HCT116 (cell line): ENCODE measurements around the gene RASGRF2. TPM values are rescaled to one million over a fixed set of nuclear protein-coding genes. Genes with fewer than 3 reads are reported as not detected.

Experiments used
- ATAC-seq: fragments of 200-7000 bp; cut with Tn5 transposase; 2 replicates; pipeline ENCODE4 v1.9.1; 2020; ENCODE audit warnings: mild to moderate bottlenecking, moderate library complexity
- BruUV-seq: library from RNA; stranded (reverse); fragments of 400-500 nt; replicated peaks from 2 replicates; lab custom pipeline; 2021; lab: Mats Ljungman, UMichigan
- CTCF ChIA-PET: fragments of 300-600 bp; sonication (Branson Sonifier 250); formaldehyde crosslinking; loops from one replicate; lab custom pipeline; 2021; ENCODE audit warnings: antibody characterized with exemption; lab: Charles Lee
- POLR2A ChIA-PET: fragments of 300-600, 350-600 bp; sonication (Branson Sonifier 250); formaldehyde crosslinking; loops from one replicate; lab custom pipeline; 2021; ENCODE audit warnings: antibody characterized with exemption; lab: Charles Lee
- RAD21 ChIA-PET, 2 experiments: fragments of 300-600 bp; sonication (Branson Sonifier 250); formaldehyde crosslinking; loops; one replicate each; lab custom pipeline; 2023; ENCODE audit warnings: low total read pairs in 2 of 2; ENCODE audit not compliant: uncharacterized antibody in 2 of 2, unreplicated experiment in 2 of 2, low non-redundant PET in 1 of 2; lab: Charles Lee
- DNase-seq: peaks from one replicate; pipeline ENCODE4 v3.0.0-alpha.2; 2010; ENCODE audit warnings: low read depth, low spot score
- H2AFZ ChIP-seq: fragments of 200-600 bp; shearing (Covaris generic), sonication (generic); 2 replicates; pipeline ENCODE4 v1.6.1; 2017; ENCODE audit warnings: low read depth, mixed run types, mixed read lengths, antibody characterized with exemption, low read length; ENCODE audit not compliant: poor library complexity, severe bottlenecking
- H3K27ac ChIP-seq: 2 replicates; pipeline ENCODE4 v1.5.1; 2012; ENCODE audit warnings: low read depth, low read length
- H3K27me3 ChIP-seq: fragments of 200-600 bp; sonication (generic); 2 replicates; pipeline ENCODE4 v1.6.1; 2016; ENCODE audit warnings: mixed run types, low read length, mixed read lengths; ENCODE audit not compliant: insufficient read depth
- H3K36me3 ChIP-seq, 2 experiments: fragments of 200-500 bp in 1 of 2; fragments of 200-600 bp in 1 of 2; sonication (Bioruptor generic) in 1 of 2; sonication (generic) in 1 of 2; 2 replicates each; pipeline versions ENCODE4 v1.5.1 to v1.6.1; 2014 to 2016; ENCODE audit warnings: low read length in 2 of 2, inconsistent platforms in 1 of 2, mixed read lengths in 1 of 2, mixed run types in 1 of 2; ENCODE audit not compliant: insufficient read depth in 2 of 2, control insufficient read depth in 1 of 2
- H3K4me1 ChIP-seq, 2 experiments: fragments of 200-600 bp in 1 of 2; sonication (generic) in 1 of 2; 2 replicates each; pipeline versions ENCODE4 v1.5.1 to v1.6.1; 2012 to 2017; ENCODE audit warnings: low read length in 2 of 2, inconsistent platforms in 1 of 2, mild to moderate bottlenecking in 1 of 2, mixed read lengths in 1 of 2, mixed run types in 1 of 2, moderate library complexity in 1 of 2; ENCODE audit not compliant: insufficient read depth in 2 of 2, control insufficient read depth in 1 of 2
- H3K4me2 ChIP-seq: fragments of 200-600 bp; sonication (generic); 2 replicates; pipeline ENCODE4 v1.6.1; 2017; ENCODE audit warnings: mixed run types, low read length, mixed read lengths
- H3K4me3 ChIP-seq, 2 experiments: fragments of 200-600 bp in 1 of 2; sonication (generic) in 1 of 2; replicated peaks in 1 of 2; 2 replicates each; pipeline ENCODE4 v1.5.1; 2011 to 2016; ENCODE audit warnings: low read length in 2 of 2, control low read depth in 1 of 2, low read depth in 1 of 2, mild to moderate bottlenecking in 1 of 2, mixed read lengths in 1 of 2, mixed run types in 1 of 2
- H3K79me2 ChIP-seq: fragments of 200-600 bp; sonication (generic); 2 replicates; pipeline ENCODE4 v1.6.1; 2017; ENCODE audit warnings: mild to moderate bottlenecking, mixed run types, low read length, moderate library complexity, mixed read lengths; ENCODE audit not compliant: insufficient read depth
- H3K9ac ChIP-seq: fragments of 200-600 bp; sonication (generic); 2 replicates; pipeline ENCODE4 v1.6.1; 2016; ENCODE audit warnings: low read length, mixed read lengths
- H3K9me2 ChIP-seq: fragments of 200-600 bp; sonication (generic), shearing (Covaris generic); 2 replicates; pipeline ENCODE4 v1.6.1; 2017; ENCODE audit warnings: mixed run types, mild to moderate bottlenecking, moderate library complexity; ENCODE audit not compliant: insufficient read depth
- H3K9me3 ChIP-seq, 2 experiments: fragments of 200-500 bp in 1 of 2; fragments of 200-600 bp in 1 of 2; sonication (Bioruptor generic) in 1 of 2; sonication (generic) in 1 of 2; 2 replicates each; pipeline ENCODE4 v1.6.1; 2014 to 2017; ENCODE audit warnings: low read length in 2 of 2, mixed read lengths in 2 of 2, inconsistent platforms in 1 of 2, low read depth in 1 of 2, mild to moderate bottlenecking in 1 of 2, mixed run types in 1 of 2, moderate library complexity in 1 of 2; ENCODE audit not compliant: control insufficient read depth in 1 of 2, insufficient read depth in 1 of 2
- H4K20me1 ChIP-seq: fragments of 200-600 bp; sonication (generic), shearing (Covaris generic); 2 replicates; pipeline ENCODE4 v1.6.1; 2017; ENCODE audit warnings: mixed run types, mild to moderate bottlenecking, moderate library complexity; ENCODE audit not compliant: insufficient read depth
- CBX3 ChIP-seq: IDR thresholded peaks from 2 replicates; pipeline ENCODE4 v1.6.1; 2012; ENCODE audit warnings: low read depth
- CEBPB ChIP-seq: IDR thresholded peaks from 2 replicates; pipeline ENCODE4 v1.6.1; 2012; ENCODE audit warnings: low read depth
- EGR1 ChIP-seq: IDR thresholded peaks from 2 replicates; pipeline ENCODE4 v1.6.1; 2012; ENCODE audit warnings: low read depth
- ELF1 ChIP-seq: IDR thresholded peaks from 2 replicates; pipeline ENCODE4 v1.6.1; 2012; ENCODE audit warnings: low read depth, borderline replicate concordance
- EZH2 ChIP-seq: fragments of 200-600 bp; sonication (generic); IDR thresholded peaks from 2 replicates; pipeline ENCODE4 v1.6.1; 2017; ENCODE audit warnings: antibody characterized with exemption, mixed run types
- EZH2phosphoT487 ChIP-seq: fragments of 200-600 bp; IDR thresholded peaks from 2 replicates; pipeline ENCODE4 v1.6.1; 2018; ENCODE audit warnings: antibody characterized with exemption, borderline replicate concordance
- FOSL1 ChIP-seq: IDR thresholded peaks from 2 replicates; pipeline ENCODE4 v1.6.1; 2012; ENCODE audit warnings: low read depth
- JUND ChIP-seq: IDR thresholded peaks from 2 replicates; pipeline ENCODE4 v1.6.1; 2012
- POLR2AphosphoS5 ChIP-seq: IDR thresholded peaks from 2 replicates; pipeline ENCODE4 v1.6.1; 2011; ENCODE audit warnings: mild to moderate bottlenecking, low read depth, low read length, moderate library complexity
- RAD21 ChIP-seq: IDR thresholded peaks from 2 replicates; pipeline ENCODE4 v1.6.1; 2012; ENCODE audit warnings: low read depth, mild to moderate bottlenecking
- SIN3A ChIP-seq: IDR thresholded peaks from 2 replicates; pipeline ENCODE4 v1.6.1; 2012; ENCODE audit warnings: low read depth
- SP1 ChIP-seq: IDR thresholded peaks from 2 replicates; pipeline ENCODE4 v1.6.1; 2012; ENCODE audit warnings: low read depth
- SRF ChIP-seq: IDR thresholded peaks from 2 replicates; pipeline ENCODE4 v1.6.1; 2012; ENCODE audit warnings: low read depth
- TCF7L2 ChIP-seq: IDR thresholded peaks from 2 replicates; pipeline ENCODE4 v1.7.0; 2011; ENCODE audit warnings: borderline replicate concordance, inconsistent platforms; ENCODE audit not compliant: insufficient read depth, insufficient read length; ENCODE audit errors: extremely low read depth
- YY1 ChIP-seq: IDR thresholded peaks from 2 replicates; pipeline ENCODE4 v1.6.1; 2011; ENCODE audit warnings: low read length, low read depth, moderate library complexity, mild to moderate bottlenecking; ENCODE audit not compliant: insufficient replicate concordance; ENCODE audit errors: extremely low read depth
- ZFX ChIP-seq: fragments of 450-650 bp; IDR thresholded peaks from 2 replicates; pipeline ENCODE4 v1.6.1; 2017
- ZNF274 ChIP-seq: fragments of 200-500 bp; sonication (Bioruptor generic); IDR thresholded peaks from 2 replicates; pipeline ENCODE4 v1.6.1; 2014; ENCODE audit warnings: mild to moderate bottlenecking, low read depth, low read length, inconsistent platforms
- intact Hi-C: fragments of 100-400 bp; cut with micrococcal nuclease; formaldehyde crosslinking; loops from 2 replicates; pipeline ENCODE4 v1.10.0; 2022
- total RNA-seq: library from RNA; stranded (reverse); gene quantifications from one replicate; pipeline ENCODE4 v1.2.1, GENCODE V29; 2021; ENCODE audit not compliant: unreplicated experiment
- TF ChIP-seq, protein P1 (sequence below): IDR thresholded peaks from 2 replicates; pipeline ENCODE4 v1.6.1; 2012; ENCODE audit warnings: low read depth
- TF ChIP-seq, protein P2 (sequence below): IDR thresholded peaks from 2 replicates; pipeline ENCODE4 v1.6.1; 2012
- TF ChIP-seq, protein P3 (sequence below), 3 experiments: fragments of 200-600 bp in 1 of 3; sonication (generic) in 1 of 3; IDR thresholded peaks in 2 of 3; conservative IDR thresholded peaks in 1 of 3; 2 replicates each; pipeline ENCODE4 v1.5.1; 2012 to 2017; ENCODE audit warnings: low read depth in 2 of 3, low read length in 2 of 3, antibody characterized with exemption in 1 of 3, borderline replicate concordance in 1 of 3, control low read depth in 1 of 3, mild to moderate bottlenecking in 1 of 3, mixed read lengths in 1 of 3, mixed run types in 1 of 3, moderate library complexity in 1 of 3; ENCODE audit not compliant: insufficient read depth in 1 of 3

The RASGRF2 gene
- total RNA-seq, 1 experiment from 2014 or later = 0.05 TPM

DNA sequence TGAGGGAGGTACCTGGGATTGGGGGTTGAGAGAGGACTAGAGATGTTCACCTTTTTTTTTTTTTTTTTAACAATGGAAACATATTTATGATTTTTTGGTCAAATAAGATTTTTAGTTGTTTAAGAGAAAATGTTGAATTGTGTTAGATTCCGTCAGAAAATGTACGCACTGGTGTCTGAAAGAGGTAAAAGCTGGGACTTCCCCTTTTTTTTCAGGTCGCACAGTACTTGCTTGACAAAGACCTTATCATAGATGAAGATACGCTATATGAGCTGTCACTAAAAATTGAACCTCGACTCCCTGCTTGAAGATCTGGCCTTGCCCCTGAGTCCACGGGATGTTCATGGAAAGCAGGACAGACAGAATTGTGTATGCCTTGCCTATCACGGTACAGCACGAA is 265.3 kb downstream of the RASGRF2 start:
- intact Hi-C loops = no loop called here

More for the DNA sequence above, 265.3 kb downstream of the RASGRF2 start:
- POLR2A ChIA-PET = no interaction called here
- RAD21 ChIA-PET = no interaction called here
- Histone ChIP-seq H3K9ac (no peak overlapping the region), H3K9me2 (no peaks in the 10 kb centered on the region), H3K79me2 (no peaks in the 10 kb centered on the region)
- DNase-seq (no peak), ATAC-seq (no peak)
- no peak for TF ChIP-seq POLR2AphosphoS5
- TF ChIP-seq, protein P1, sequence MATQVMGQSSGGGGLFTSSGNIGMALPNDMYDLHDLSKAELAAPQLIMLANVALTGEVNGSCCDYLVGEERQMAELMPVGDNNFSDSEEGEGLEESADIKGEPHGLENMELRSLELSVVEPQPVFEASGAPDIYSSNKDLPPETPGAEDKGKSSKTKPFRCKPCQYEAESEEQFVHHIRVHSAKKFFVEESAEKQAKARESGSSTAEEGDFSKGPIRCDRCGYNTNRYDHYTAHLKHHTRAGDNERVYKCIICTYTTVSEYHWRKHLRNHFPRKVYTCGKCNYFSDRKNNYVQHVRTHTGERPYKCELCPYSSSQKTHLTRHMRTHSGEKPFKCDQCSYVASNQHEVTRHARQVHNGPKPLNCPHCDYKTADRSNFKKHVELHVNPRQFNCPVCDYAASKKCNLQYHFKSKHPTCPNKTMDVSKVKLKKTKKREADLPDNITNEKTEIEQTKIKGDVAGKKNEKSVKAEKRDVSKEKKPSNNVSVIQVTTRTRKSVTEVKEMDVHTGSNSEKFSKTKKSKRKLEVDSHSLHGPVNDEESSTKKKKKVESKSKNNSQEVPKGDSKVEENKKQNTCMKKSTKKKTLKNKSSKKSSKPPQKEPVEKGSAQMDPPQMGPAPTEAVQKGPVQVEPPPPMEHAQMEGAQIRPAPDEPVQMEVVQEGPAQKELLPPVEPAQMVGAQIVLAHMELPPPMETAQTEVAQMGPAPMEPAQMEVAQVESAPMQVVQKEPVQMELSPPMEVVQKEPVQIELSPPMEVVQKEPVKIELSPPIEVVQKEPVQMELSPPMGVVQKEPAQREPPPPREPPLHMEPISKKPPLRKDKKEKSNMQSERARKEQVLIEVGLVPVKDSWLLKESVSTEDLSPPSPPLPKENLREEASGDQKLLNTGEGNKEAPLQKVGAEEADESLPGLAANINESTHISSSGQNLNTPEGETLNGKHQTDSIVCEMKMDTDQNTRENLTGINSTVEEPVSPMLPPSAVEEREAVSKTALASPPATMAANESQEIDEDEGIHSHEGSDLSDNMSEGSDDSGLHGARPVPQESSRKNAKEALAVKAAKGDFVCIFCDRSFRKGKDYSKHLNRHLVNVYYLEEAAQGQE = no peak
- TF ChIP-seq RAD21 = no peak
- TF ChIP-seq SIN3A = no peak
- TF ChIP-seq JUND = no peak
- no peak for TF ChIP-seq CEBPB
- no peak for TF ChIP-seq ELF1
- TF ChIP-seq, protein P2, sequence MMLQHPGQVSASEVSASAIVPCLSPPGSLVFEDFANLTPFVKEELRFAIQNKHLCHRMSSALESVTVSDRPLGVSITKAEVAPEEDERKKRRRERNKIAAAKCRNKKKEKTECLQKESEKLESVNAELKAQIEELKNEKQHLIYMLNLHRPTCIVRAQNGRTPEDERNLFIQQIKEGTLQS = no peak
- no peak for TF ChIP-seq ZFX
- no peak for TF ChIP-seq FOSL1
- TF ChIP-seq SRF = no peak
- TF ChIP-seq TCF7L2 = no peak
- no peak for TF ChIP-seq EGR1
- TF ChIP-seq EZH2 = no peak
- no peak for TF ChIP-seq CBX3
- no peak for TF ChIP-seq EZH2phosphoT487
- TF ChIP-seq, protein P3, sequence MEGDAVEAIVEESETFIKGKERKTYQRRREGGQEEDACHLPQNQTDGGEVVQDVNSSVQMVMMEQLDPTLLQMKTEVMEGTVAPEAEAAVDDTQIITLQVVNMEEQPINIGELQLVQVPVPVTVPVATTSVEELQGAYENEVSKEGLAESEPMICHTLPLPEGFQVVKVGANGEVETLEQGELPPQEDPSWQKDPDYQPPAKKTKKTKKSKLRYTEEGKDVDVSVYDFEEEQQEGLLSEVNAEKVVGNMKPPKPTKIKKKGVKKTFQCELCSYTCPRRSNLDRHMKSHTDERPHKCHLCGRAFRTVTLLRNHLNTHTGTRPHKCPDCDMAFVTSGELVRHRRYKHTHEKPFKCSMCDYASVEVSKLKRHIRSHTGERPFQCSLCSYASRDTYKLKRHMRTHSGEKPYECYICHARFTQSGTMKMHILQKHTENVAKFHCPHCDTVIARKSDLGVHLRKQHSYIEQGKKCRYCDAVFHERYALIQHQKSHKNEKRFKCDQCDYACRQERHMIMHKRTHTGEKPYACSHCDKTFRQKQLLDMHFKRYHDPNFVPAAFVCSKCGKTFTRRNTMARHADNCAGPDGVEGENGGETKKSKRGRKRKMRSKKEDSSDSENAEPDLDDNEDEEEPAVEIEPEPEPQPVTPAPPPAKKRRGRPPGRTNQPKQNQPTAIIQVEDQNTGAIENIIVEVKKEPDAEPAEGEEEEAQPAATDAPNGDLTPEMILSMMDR (IDR thresholded peaks at IDR 0.05 in 2 of 3, conservative IDR thresholded peaks at IDR 0.05 in 1 of 3; ENCODE audit: borderline replicate concordance in 1 of 3, insufficient read depth in 1 of 3, low read depth in 2 of 3, low read length in 2 of 3) = no peak
- no peak for TF ChIP-seq YY1
- TF ChIP-seq ZNF274 = no peak
- TF ChIP-seq SP1 = no peak
- TF ChIP-seq, all 23 proteins: peak for 0
- H4K20me1 ChIP-seq = no peaks in the 10 kb centered on the region
- BruUV-seq = no TSS peak
- no peaks in the 10 kb centered on the region for H3K4me1 ChIP-seq
- no peaks in the 10 kb centered on the region for H3K9me3 ChIP-seq
- H2AFZ ChIP-seq = no peak overlapping the region
- no peaks in the 10 kb centered on the region for H3K36me3 ChIP-seq
- H3K27me3 ChIP-seq = no peaks in the 10 kb centered on the region
- no peak overlapping the region for H3K4me2 ChIP-seq
- H3K4me3 ChIP-seq = no peak overlapping the region
- H3K27ac ChIP-seq = no peak overlapping the region
- CTCF ChIA-PET = no interaction called here
